ENCODE data around the gene ALDH1L1.

Gene ALDH1L1

GRCh38 chr3:126132751-126133511, 47.5 kb downstream of the ALDH1L1 start:
- no peaks in the 10 kb centered on the region for H3K36me3 Mint-ChIP-seq (ENCODE audit: low read depth)
- H3K9me3 Mint-ChIP-seq = no peaks in the 10 kb centered on the region
- TF ChIP-seq, protein P1, sequence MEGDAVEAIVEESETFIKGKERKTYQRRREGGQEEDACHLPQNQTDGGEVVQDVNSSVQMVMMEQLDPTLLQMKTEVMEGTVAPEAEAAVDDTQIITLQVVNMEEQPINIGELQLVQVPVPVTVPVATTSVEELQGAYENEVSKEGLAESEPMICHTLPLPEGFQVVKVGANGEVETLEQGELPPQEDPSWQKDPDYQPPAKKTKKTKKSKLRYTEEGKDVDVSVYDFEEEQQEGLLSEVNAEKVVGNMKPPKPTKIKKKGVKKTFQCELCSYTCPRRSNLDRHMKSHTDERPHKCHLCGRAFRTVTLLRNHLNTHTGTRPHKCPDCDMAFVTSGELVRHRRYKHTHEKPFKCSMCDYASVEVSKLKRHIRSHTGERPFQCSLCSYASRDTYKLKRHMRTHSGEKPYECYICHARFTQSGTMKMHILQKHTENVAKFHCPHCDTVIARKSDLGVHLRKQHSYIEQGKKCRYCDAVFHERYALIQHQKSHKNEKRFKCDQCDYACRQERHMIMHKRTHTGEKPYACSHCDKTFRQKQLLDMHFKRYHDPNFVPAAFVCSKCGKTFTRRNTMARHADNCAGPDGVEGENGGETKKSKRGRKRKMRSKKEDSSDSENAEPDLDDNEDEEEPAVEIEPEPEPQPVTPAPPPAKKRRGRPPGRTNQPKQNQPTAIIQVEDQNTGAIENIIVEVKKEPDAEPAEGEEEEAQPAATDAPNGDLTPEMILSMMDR (IDR thresholded peaks at IDR 0.05; ENCODE audit: unreplicated experiment in 3 of 3) = peak; percentile 41 to 51 (median 43)
- peaks cover 3% of the 10 kb centered on the region for H3K4me1 Mint-ChIP-seq
- H3K4me3 Mint-ChIP-seq = no peak overlapping the region
- peaks cover 18% of the 10 kb centered on the region for H3K27me3 Mint-ChIP-seq (ENCODE audit: low read depth)
- H3K27ac Mint-ChIP-seq = peak overlapping the region in 1 of 3 experiments; percentile 26

GRCh38 chr3:126131881-126132750, 48.3 kb downstream of the ALDH1L1 start:
- TF ChIP-seq, protein P1 (IDR thresholded peaks at IDR 0.05; ENCODE audit: unreplicated experiment in 3 of 3) = no peak
- Mint-ChIP-seq H3K9me3 (no peaks in the 10 kb centered on the region), H3K36me3 (ENCODE audit: low read depth) (no peaks in the 10 kb centered on the region), H3K4me1 (peaks cover 3% of the 10 kb centered on the region), H3K27ac (peak overlapping the region in 1 of 3 experiments; percentile 26), H3K27me3 (ENCODE audit: low read depth) (peaks cover 18% of the 10 kb centered on the region), H3K4me3 (no peak overlapping the region)

GRCh38 chr3:126130981-126131745, 49.2 kb downstream of the ALDH1L1 start:
- H3K27me3 Mint-ChIP-seq (ENCODE audit: low read depth) = peaks cover 18% of the 10 kb centered on the region
- H3K9me3 Mint-ChIP-seq = no peaks in the 10 kb centered on the region
- TF ChIP-seq, protein P1 (IDR thresholded peaks at IDR 0.05; ENCODE audit: unreplicated experiment in 3 of 3) = no peak
- no peaks in the 10 kb centered on the region for H3K36me3 Mint-ChIP-seq (ENCODE audit: low read depth)
- H3K4me3 Mint-ChIP-seq = no peak overlapping the region
- H3K4me1 Mint-ChIP-seq = peaks cover 3% of the 10 kb centered on the region
- H3K27ac Mint-ChIP-seq = no peak overlapping the region

DNA sequence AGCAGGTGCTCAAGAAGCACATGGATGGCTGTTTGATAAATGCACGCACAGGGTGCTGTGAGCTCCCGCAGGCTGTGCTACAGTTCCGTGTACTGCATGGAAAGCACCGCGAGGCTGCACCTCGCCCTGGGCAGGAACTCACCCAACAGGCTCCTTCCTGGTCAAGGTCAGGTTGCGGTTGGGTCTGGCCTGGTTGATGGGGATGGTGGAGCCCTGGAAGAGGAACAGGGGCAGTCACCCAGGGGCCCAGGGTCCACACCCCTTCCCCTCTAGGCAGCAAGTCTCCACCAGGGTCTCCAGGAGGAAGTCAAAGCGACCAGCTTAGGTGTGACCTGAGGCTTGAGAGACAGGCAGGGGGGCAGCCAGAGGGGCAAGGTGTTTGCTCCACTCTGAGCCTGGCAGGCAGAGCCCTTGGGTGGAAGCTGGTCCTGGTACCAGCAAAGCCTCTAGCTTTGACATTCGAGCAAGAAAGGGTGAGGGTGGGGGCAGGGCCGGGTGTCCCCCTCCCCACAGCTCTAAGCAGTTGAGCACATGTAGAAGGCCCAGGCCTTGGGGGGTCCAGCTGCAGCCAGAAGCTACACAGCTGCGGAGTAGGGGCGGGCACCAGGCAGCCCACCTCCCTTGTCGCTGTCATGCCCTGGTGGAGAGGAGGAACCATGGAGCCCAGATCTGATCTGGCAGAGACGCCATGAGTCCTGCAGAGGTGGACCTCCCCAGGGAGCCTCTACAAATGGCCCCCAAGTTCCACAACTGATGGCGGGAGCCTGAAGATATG, 50.1 kb downstream of the ALDH1L1 start:
- Mint-ChIP-seq H3K27ac (no peak overlapping the region), H3K27me3 (ENCODE audit: low read depth) (peaks cover 16% of the 10 kb centered on the region)

More for the DNA sequence above, 50.1 kb downstream of the ALDH1L1 start:
- H3K9me3 Mint-ChIP-seq = no peaks in the 10 kb centered on the region
- TF ChIP-seq, protein P1 (IDR thresholded peaks at IDR 0.05; ENCODE audit: unreplicated experiment in 3 of 3) = no peak
- H3K4me3 Mint-ChIP-seq = no peak overlapping the region
- peaks cover 3% of the 10 kb centered on the region for H3K4me1 Mint-ChIP-seq
- H3K36me3 Mint-ChIP-seq (ENCODE audit: low read depth) = no peaks in the 10 kb centered on the region

All from nephron (organoid).